ENCODE data around the gene RAB27A.
"Not testable (repeated sequence)": the region's sequence is repeated elsewhere in the genome, so short reads cannot be mapped to it uniquely, and the experiment has no call there.

RAB27A gene

DNA sequence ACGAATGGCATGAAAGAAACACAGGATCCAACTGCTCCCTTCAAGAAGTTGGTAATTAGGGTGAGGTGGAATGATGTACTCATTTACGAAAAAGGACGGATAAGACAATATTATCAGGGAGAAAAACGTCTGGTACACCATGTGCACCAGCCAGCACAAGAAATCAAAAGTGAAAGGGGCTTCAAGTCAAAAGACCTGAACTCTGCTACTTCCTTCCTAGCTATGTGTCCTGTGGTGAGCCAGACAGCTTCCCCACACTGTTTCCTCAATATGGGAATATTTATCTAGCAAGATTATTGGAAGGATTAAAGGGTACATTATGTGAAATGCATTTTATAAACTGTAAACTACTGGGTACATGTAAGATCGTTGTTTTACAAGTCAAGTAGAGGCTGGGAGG lies 33.9 kb downstream of the RAB27A start:
- Histone ChIP-seq H3K4me3 (ENCODE audit: low read depth, low read length, poor library complexity, severe bottlenecking) (peak overlapping the region; percentile 38), H3K4me2 (ENCODE audit: low read length) (peak overlapping the region; percentile 53), H3K79me2 (ENCODE audit: insufficient read depth, low read length) (no peaks in the 10 kb centered on the region), H3F3A (ENCODE audit: insufficient read depth, low read length) (no peaks in the 10 kb centered on the region), H2AFZ (ENCODE audit: low read length) (no peak overlapping the region), H3K9me2 (ENCODE audit: low read depth, low read length) (no peaks in the 10 kb centered on the region), H3K4me1 (ENCODE audit: insufficient read depth, low read length, severe bottlenecking) (peaks cover 36% of the 10 kb centered on the region), H3K9me3 (ENCODE audit: low read length) (no peaks in the 10 kb centered on the region), H3K36me3 (ENCODE audit: insufficient read depth, low read length) (no peaks in the 10 kb centered on the region), H3K9ac (ENCODE audit: low read length) (peak overlapping the region; percentile 6; the same call in 1 of the 2 replicates), H4K20me1 (ENCODE audit: insufficient read depth, low read length) (no peaks in the 10 kb centered on the region), H3K27me3 (ENCODE audit: insufficient read depth, low read length) (no peaks in the 10 kb centered on the region), H3K27ac (ENCODE audit: low read depth, low read length, poor library complexity, severe bottlenecking) (peak overlapping the region; percentile 9)
- TF ChIP-seq CTCF (IDR thresholded peaks at IDR 0.05; ENCODE audit: low read length) (no peak), EZH2 (IDR thresholded peaks at IDR 0.05; ENCODE audit: borderline replicate concordance, low read length) (no peak)

GRCh38 chr15:55254916-55255679 lies 34.5 kb downstream of the RAB27A start:
- Histone ChIP-seq H3K9me3 (ENCODE audit: low read length) (no peaks in the 10 kb centered on the region), H2AFZ (ENCODE audit: low read length) (no peak overlapping the region), H3K9me2 (ENCODE audit: low read depth, low read length) (no peaks in the 10 kb centered on the region), H3K27ac (ENCODE audit: low read depth, low read length, poor library complexity, severe bottlenecking) (peak overlapping the region; percentile 9), H3K79me2 (ENCODE audit: insufficient read depth, low read length) (no peaks in the 10 kb centered on the region), H3K4me1 (ENCODE audit: insufficient read depth, low read length, severe bottlenecking) (peaks cover 42% of the 10 kb centered on the region), H3K27me3 (ENCODE audit: insufficient read depth, low read length) (no peaks in the 10 kb centered on the region), H3F3A (ENCODE audit: insufficient read depth, low read length) (no peaks in the 10 kb centered on the region), H3K9ac (ENCODE audit: low read length) (peak overlapping the region; percentile 6; the same call in 1 of the 2 replicates), H3K4me3 (ENCODE audit: low read depth, low read length, poor library complexity, severe bottlenecking) (peak overlapping the region; percentile 38), H3K4me2 (ENCODE audit: low read length) (peak overlapping the region; percentile 53), H4K20me1 (ENCODE audit: insufficient read depth, low read length) (no peaks in the 10 kb centered on the region), H3K36me3 (ENCODE audit: insufficient read depth, low read length) (no peaks in the 10 kb centered on the region)
- TF ChIP-seq EZH2 (IDR thresholded peaks at IDR 0.05; ENCODE audit: borderline replicate concordance, low read length) (no peak), CTCF (IDR thresholded peaks at IDR 0.05; ENCODE audit: low read length) (no peak)

DNA sequence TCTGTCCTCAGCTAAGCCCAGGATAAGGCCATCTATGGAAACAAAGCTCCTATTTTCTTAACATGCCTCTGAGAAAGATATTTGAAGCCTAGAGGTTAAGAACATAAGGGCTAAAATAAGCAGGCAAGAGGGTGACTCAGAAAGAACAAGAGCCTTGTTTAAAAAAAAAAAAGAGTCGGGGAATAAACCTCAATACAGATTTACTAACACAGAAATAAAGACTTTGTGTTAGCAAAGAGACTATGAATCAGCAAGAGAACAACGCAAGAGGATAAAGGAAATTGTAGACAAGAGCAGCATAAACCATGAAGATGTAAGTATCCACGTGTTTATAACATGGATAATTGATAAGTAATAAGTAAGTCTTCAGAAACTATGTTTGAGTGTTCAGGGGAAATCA lies 36.0 kb downstream of the RAB27A start:
- H3K9me2 ChIP-seq (ENCODE audit: low read depth, low read length) = no peaks in the 10 kb centered on the region
- peaks cover 46% of the 10 kb centered on the region for H3K4me1 ChIP-seq (ENCODE audit: insufficient read depth, low read length, severe bottlenecking)
- no peak overlapping the region for H2AFZ ChIP-seq (ENCODE audit: low read length)
- TF ChIP-seq CTCF (IDR thresholded peaks at IDR 0.05; ENCODE audit: low read length) = no peak
- TF ChIP-seq EZH2 (IDR thresholded peaks at IDR 0.05; ENCODE audit: borderline replicate concordance, low read length) = no peak
- H3K79me2 ChIP-seq (ENCODE audit: insufficient read depth, low read length) = no peaks in the 10 kb centered on the region
- H3K27me3 ChIP-seq (ENCODE audit: insufficient read depth, low read length) = no peaks in the 10 kb centered on the region
- no peak overlapping the region for H3K4me3 ChIP-seq (ENCODE audit: low read depth, low read length, poor library complexity, severe bottlenecking)
- H4K20me1 ChIP-seq (ENCODE audit: insufficient read depth, low read length) = no peaks in the 10 kb centered on the region
- H3K36me3 ChIP-seq (ENCODE audit: insufficient read depth, low read length) = no peaks in the 10 kb centered on the region
- H3K27ac ChIP-seq (ENCODE audit: low read depth, low read length, poor library complexity, severe bottlenecking) = no peak overlapping the region
- no peak overlapping the region for H3K4me2 ChIP-seq (ENCODE audit: low read length)
- H3K9me3 ChIP-seq (ENCODE audit: low read length) = no peaks in the 10 kb centered on the region
- H3F3A ChIP-seq (ENCODE audit: insufficient read depth, low read length) = no peaks in the 10 kb centered on the region
- no peak overlapping the region for H3K9ac ChIP-seq (ENCODE audit: low read length)

DNA sequence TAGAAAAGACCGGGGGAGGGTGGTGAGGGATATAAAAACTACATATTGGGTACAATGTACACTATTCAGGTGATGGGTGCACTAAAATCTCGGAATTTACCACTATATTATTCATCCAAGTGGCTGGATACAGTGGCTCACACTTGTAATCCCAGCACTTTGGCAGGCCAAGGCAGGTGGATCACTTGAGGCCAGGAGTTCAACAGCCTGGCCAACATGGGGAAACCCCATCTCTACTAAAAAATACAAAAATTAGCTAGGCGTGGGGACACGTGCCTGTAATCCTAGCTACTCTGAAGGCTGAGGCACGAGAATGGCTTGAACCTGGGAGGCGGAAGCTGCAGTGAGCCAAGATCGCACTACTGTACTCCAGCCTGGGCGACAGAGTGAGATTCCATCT lies 37.4 kb downstream of the RAB27A start:
- H4K20me1 ChIP-seq (ENCODE audit: insufficient read depth, low read length); H3K79me2 ChIP-seq (ENCODE audit: insufficient read depth, low read length); H3K27me3 ChIP-seq (ENCODE audit: insufficient read depth, low read length); H3K9me3 ChIP-seq (ENCODE audit: low read length); H3K27ac ChIP-seq (ENCODE audit: low read depth, low read length, poor library complexity, severe bottlenecking); H3F3A ChIP-seq (ENCODE audit: insufficient read depth, low read length); H3K9me2 ChIP-seq (ENCODE audit: low read depth, low read length); H3K4me3 ChIP-seq (ENCODE audit: low read depth, low read length, poor library complexity, severe bottlenecking); H3K9ac ChIP-seq (ENCODE audit: low read length); H2AFZ ChIP-seq (ENCODE audit: low read length); H3K4me2 ChIP-seq (ENCODE audit: low read length); H3K36me3 ChIP-seq (ENCODE audit: insufficient read depth, low read length): not testable (repeated sequence)
- H3K4me1 ChIP-seq (ENCODE audit: insufficient read depth, low read length, severe bottlenecking) = peaks cover 42% of the 10 kb centered on the region
